ENCODE measurements around the gene PAXX.

The PAXX gene

DNA sequence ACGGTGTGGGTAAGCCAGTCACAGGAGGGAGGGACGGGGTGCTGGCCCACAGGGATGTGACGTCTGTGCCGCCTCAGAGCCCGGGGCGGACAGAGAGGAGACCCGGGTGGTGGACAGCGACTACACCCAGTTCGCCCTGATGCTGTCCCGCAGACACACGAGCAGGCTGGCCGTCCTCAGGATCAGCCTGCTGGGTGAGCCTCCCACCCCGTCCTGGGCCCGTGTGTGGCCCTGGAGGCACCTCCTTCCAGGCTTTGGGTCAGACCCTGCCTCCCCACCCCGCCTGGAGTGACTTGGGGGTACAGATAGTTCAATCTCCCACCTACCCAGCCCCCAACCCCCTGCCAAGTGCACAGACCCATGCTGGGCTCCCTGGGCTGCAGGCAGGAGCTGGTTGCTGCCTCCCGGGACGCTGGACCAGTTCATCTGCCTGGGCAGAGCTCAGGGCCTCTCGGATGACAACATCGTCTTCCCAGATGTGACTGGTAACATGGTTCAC is 38.4 kb upstream of the PAXX start:
- no peak for DNase-seq

DNA sequence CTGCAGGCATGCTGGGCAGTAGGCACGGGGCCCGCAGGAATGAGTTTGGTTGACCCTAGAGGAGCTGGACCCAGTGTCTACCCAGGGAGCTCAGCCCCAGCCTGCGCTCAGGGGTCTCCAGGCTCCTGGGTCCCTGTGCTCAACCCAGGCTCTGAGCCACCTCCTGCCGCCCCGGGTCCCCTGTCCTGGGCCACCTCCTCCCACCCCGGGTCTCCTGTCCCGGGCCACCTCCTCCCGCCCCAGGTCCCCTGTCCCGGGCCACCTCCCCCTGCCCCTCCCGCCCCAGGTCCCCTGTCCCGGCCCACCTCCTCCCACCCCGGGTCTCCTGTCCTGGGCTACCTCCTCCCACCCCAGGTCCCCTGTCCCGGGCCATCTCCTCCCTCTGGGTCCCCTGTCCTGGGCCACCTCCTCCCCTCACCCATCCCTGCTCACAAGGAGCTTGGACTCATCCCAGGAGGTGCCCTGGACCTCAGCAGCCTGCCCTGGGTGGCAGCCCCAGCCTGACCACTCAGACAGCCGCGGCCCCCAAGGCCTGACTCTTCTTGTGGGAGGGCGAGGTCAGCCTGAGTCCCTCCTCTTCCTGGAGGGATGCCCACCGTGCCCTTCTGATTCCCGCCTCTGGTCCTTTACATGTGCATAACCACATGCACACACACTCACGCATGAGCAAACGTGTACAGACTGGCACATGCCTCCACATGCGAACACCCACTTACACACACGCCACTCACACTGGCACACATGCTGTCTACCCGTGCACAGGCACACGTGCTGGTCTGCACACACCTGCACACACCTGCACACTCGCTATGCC is 37.7 kb upstream of the PAXX start:
- no peak for DNase-seq

DNA sequence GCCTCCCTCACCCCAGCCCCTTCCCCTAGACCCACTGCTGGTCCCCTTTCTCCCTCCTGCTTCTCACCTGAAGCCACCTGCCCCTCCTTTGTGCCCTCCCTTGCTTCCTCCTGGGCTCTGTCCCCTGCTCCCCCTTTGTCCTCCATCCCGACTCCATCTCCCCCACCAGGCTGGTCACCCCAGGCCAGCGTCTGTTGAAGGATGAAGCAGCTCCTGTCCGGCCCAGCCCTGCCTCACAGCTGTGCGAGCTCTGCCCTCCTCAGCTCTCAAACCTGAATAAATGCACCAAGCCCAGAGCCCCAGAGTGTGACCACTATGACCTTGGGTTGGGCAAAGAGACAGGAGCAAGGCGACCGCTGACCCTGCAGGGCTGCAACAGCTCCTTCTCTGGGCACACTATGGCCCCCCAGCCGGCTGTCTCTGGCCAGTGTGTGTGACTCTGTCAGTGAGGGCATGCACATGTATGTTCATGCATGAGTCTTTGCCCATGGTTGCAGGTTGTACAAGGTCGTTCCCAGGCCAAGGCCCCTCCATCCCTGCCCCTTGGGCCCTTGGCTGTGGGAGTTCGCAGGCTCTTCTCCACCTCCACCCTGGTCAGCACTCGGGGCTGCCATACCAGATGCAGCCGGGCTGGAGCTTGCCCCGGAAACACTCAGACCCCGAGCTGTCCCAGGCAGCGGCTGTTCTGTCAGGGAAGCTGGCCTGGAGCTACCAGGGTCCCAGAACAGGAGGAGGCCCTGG is 36.9 kb upstream of the PAXX start:
- no peak for DNase-seq

DNA sequence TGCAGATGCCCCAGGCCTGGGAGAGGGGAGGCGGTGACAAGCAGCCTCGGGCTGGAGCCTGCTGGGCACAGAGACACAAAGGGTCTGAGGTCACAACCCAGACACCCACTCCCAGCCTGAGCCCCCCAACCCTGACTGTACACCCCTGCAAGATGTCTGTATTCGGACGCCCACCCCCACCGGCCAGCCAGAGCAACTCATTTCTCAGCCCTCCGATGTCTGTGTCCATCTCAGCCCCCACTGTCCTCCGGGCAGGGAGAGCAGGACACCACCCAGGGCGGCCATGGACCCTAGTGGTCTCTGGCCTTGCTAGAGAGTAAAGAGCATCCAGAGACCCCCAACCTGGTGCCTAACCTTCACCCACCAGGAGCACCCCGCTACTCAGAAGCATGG is 36.3 kb upstream of the PAXX start:
- DNase-seq: no peak

DNA sequence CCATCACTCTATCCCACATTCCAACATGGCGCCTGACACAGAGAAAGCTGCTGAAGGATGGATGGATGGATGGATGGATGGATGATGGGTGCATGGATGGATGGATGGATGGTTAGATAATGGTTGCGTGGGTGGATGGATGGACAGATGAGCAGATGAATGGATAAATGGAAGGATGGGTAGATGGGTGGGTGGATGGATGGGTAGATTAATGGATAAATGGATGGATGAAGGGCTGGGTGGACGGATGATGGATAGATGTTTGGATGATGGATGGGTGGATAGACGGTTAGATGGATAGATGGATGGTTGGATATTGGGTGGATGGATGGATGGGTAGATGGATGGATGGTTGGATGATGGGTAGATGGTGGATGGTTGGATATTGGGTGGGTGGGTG is 35.6 kb upstream of the PAXX start:
- DNase-seq: no peak

DNA sequence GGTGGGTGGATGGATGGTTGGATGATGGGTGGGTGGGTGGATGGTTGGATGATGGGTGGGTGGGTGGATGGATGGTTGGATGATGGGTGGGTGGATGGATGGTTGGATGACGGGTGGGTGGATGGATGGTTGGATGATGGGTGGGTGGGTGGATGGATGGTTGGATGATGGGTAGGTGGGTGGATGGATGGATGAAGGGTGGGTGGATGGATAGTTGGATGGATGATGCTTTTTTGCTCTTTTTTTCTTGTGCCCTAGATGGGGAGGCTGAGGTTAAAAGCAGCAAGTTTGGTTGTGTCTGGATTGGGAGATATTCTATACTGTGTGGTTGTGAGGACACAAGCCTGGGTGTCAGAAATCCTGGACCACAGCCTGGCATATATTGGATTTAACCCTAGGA is 34.8 kb upstream of the PAXX start:
- no peak for DNase-seq

DNA sequence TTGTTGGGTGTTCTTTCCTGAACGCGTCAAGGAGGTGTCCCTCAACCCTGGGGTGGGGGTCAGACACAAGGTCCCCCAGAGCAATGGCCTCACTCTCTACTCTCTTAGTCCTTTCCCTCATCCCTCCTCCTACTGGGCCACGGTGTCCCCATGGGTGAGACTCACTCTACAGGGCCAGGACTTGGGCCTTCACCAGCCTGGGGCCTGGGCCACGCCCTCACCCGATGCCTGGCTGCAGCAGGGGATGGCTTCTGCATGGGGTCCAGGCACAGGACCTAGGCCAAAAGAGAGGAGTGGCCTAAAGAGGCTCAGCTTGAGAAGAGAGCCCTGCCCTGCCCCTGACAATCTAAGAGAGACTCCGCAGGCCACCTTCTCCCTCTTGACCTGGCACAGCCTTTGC is 34.3 kb upstream of the PAXX start:
- DNase-seq: no peak

DNA sequence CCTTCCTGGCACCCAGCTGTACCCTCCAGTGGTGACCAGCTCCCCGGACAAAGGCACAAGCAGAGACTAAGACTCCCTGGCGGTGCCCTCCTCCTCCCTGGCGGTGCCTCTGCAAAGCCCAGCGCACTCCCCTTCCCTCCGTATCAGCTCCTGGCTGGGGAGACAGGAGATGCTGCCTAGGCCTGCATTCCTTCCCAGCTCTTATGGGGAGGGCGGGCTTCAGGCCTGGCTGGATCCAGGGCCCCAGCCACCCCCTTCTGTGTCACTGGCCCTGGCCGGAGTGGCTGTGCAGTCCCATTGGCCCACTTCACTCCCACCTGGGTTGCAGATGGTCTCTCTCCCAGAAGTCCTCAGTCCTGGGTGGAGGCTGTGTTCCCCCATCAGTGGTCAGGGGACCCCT is 33.7 kb upstream of the PAXX start:
- no peak for DNase-seq

DNA sequence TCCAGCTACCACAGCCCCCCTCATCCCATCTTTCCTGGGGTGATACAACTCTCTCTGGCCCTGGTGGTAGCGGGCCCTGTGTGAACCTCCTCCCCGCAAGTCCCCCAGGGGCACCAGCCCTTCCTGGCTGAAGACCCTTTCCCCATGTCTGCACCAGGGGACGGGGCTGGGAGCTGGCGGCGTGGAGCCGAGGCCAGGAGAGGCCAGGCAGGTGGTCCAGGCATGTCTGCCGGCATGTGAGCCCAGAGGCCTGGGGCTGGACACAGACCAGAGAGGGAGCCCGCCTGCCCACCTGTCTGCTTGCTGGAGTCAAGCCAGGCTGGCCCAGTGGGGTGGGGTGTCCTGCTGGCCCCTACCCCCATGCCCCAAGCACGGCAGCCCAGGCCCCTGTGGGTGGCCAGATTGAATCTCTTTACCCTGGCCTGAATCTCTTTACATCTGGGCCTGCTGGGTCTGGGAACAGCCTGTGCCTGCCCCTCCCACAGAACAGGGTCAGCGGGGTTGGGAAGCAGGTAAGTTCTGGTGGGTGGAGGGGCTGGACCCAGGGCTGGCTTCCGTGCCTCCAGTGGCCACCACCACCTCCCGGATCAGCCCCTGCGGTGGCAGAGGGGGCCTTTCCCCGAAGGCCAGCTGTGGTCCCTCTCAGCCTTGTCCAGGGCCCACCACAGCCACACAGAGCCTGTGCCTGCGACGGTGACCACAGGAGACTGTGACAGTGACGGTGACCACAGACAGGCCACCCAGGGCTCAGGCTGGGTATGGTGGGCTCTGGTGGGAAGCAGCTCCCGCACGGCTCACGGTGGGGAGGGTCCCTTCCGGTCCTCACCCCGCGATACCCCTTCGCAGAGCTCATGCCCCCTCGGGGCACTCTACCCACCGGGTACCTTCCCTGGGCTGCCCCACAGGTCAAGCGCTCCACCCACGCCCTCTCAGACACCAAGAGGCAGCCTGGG is 33.0 kb upstream of the PAXX start:
- DNase-seq: no peak

DNA sequence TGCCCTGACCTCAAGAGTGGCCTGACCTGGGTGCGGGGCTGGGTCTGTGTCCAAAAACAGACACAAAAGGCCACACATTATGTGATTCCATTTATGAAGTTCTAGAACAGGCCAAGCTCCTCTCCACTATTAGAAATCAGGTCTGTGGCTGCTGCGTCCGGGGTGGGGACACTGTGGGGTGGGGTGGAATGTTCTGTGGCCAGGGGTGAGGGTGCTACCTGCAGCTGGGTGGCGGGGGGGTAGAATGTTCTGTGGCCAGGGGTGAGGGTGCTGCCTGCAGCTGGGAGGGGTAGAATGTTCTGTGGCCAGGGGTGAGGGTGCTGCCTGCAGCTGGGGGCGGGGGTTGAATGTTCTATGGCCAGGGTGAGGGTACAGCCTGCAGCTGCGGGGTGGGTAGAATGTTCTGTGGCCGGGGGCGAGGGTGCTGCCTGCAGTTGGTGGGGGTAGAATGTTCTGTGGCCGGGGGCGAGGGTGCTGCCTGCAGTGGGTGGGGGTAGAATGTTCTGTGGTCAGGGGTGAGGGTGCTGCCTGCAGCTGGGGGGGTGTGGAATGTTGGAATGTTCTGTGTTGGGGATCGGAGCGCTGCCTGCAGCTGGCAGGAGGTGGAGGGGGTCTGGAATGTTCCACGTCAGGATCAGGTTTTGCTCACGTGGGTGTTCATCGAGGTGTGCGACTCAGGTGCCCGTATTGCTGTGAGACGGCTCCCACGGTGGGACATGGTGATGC is 31.8 kb upstream of the PAXX start:
- no peak for DNase-seq

DNA sequence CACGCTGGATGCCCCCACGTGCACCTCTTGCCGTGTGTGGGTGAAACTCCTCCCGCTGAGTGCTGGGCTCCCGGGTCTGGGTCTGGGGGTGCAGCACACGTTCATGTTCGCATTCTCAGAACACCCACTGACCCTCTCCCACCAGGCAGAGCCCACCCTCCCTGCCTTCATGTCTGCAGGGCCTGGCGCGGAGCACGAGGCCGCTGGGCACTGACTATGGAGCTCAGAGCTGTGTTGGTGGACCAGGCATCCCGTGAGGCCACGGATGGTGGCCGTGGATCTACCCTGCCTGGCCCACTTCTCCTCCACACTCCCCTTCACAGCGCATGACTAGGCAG is 31.3 kb upstream of the PAXX start:
- DNase-seq: no peak

DNA sequence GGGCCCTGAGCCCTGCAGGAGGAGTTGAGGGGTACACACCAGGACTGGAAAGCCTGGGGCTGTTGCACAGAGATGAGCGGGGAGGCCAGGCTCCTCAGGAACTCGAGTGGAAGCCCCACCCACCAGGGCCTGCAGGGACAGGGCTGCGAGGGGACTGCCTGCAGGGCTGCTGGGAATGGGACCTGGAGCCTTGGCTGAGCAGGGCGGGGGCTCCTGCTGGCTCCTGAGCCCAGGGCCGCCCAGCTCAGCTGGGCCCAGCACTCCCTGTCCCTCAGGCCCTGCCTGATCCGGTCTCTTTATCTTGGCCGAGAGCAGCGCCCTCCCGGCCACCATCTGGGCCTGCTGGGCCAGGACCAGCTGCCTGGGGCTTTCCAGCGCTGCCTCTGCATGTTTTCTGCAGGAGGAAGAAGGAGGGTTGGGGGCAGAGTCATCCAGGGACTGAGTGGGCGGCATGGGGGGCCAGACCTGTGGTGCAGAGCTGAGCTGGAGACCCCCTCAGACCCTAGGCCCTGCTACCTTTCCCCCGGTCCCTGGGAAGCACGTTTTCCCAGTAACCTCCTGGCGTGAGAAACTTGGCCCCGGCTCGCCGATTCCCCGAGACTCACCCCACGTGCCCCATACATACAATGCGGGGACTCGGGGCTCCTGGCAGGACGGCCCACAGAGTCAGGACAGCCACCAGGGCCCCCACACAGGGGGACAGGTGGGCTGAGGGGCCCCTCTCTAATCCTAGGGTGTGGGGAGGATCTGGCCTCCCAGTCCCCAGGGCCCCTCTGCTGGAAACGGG is 30.8 kb upstream of the PAXX start:
- DNase-seq: no peak

DNA sequence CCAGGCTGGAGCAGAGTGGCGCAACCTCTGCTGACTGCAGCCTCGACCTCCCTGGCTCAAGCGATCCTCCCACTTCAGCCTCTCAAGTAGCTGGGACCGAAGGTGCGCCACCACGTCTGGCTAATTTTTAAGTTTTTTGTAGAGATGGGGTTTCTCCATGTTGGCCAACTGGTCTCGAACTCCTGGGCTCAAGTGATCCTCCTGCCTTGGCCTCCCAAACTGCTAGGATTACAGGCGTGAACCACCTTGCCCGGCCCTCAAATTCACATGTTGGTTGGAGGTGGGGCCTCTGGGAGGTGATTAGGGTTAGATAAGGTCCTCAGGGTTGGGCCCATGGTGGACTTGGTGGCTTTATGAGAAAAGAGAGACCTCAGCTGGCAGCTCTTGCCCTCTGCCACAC is 30.1 kb upstream of the PAXX start:
- DNase-seq: no peak

DNA sequence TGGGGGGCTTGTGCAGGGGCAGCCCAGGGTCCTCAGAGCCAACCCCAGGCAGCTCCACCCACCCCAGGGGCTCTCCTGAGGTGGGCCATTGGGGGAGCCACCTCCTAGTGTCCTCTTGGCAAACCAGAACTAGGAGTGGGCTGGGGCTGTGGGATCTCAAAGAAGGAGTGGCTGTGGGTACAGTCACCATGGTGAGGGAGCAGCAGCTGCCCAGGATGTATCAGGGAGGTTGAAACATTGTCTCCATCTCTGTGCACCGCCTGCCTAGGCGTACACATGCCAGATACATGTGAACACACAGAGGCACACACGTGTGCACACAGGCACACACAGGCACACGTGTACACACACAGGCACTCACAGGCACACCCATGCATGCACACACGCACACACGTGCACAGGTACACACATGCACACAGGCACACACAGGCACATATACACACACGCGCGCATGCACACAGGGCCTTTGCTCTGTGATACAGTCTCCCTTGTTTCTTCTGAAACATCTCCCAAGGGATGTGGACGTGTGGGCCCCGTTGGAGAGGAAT is 29.4 kb upstream of the PAXX start:
- DNase-seq: no peak

DNA sequence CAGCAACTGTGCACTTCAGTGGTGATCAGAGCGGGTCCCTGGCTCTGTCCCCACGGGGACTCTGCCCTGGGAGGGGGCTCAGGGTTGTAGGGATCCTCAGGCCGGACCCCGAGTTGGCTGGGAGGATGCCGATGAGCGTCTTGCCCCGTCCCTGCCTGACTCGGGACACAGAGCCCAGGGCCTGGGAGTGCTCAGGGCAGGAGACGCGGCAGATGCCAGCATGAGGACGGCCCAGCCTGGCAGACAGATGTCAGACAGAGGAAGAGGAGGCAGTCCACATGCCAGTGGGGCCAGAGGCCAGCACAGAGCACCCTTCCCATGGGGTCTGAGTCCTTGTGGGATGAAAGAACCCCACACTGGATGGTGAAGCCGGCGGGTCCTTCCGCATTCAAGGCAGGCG is 28.9 kb upstream of the PAXX start:
- no peak for DNase-seq

DNA sequence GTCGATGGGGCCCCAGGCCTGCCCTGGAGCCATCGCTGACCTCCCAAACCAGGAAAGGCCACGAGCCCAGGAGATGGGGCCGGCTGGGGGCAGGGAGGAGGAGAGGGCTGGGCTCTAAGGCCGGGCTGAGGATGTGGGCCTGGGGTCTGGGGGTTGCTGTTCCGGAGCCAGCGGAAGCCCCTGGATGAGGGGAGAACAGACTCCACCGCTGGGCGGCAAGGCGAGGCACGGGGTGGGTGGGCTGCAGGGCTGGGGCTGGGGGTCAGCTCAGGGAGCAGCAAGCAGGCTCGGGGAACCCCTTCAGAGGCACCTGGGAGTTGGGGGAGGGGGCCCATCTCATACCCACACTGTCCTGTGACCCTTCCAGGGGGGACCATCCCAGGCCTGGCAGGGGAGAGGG is 28.5 kb upstream of the PAXX start:
- no peak for DNase-seq

DNA sequence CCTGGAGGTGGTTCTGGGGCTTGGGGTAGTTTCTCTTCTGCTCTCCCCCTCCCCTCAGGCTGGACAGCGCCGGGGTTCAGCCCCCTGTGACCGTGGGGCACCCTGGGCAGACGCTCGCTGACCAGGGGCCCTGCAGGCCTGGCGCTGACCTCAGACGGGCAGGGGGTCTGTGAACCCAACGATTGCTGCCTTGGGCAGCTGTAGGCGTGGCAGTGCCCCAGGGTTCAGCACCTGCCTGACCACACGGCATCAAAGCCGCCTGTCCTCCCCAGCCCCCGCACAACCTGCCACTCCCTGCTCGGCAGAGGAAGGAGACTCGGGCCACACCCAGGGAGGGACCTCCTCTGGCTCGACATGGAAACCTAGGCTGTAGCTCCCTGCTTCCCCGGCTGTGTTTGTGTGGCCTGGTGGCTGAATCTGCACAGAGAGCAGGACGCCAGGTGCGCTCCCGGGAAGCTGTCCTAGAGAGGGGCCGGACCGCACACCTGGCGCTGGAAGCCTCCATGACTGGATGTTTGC is 28.0 kb upstream of the PAXX start:
- no peak for DNase-seq

DNA sequence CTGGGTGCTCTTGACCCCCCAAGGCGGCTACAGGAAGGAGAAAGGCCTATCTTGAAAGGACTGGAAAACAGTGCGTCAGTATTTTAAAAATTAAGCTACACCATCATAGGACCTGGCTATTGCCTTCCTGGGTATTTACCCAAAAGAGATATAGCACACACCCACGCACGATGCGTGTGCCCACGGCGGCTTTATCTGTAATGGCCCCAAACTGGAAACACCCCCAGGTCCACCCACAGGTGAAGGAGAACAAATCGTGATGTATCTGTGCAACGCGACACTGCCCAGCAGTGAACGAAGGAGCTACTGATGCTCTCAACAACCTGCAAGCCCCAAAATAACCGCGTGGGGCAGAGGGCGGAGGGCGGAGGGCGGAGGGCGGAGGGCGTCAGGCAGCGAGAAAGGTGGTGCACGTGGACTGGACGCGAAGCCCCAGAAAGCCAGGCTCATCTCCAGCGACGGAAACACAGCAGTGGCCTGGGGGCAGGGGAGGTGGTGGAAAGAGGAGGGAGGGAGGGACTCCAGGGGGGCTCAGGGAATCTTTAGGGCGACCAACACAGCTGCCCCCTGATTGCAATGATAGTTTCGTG is 27.3 kb upstream of the PAXX start:
- DNase-seq: no peak

DNA sequence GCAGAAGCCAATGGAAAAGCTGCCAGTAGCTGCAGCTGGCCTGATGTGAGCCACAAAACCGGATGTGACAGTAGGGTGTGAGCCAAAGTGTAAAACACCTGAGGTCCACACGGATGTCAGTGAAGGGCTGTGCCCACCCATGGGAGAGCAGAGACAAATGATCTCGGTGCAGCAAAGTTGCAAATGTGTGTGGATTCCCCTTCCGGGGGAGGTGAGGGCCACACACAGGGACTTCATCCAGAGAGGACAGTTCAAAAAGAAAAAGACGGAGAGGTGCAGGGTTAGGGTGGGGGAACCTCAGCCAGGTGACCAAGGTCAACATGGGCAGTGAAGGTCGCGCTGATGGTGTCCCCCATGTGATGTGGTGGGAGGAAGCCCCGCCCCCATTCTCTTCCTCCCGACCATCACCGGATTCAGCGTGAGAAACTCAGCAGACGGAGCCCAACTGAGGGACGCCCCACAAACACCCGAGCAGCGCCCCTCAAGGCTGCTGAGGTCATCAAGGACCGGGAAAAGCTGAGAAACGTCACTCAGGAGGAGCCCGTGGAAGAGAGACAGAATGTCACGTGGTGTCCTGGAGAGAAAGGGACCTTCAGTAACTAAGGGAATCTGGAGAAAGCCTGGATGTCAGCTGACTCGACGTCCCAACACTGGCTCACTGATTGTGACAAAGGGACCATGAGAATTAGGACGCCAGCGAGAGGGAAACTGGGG is 26.3 kb upstream of the PAXX start:
- DNase-seq: no peak
